HG03520 (cell line): ENCODE data around the gene HS3ST2.

Source experiments
- ATAC-seq: cut with Tn5 transposase; IDR thresholded peaks from one replicate; pipeline ENCODE4 v1.9.1; 2021; ENCODE audit warnings: mild to moderate bottlenecking, moderate library complexity; ENCODE audit not compliant: unreplicated experiment

Gene HS3ST2

GRCh38 chr16:22813948-22814710 is at the start of gene HS3ST2:
TSS of gene HS3ST2 (plus strand) at chr16:22814162. CDS start at chr16:22814611, 449 bp downstream.
- ATAC-seq, result no peak

DNA sequence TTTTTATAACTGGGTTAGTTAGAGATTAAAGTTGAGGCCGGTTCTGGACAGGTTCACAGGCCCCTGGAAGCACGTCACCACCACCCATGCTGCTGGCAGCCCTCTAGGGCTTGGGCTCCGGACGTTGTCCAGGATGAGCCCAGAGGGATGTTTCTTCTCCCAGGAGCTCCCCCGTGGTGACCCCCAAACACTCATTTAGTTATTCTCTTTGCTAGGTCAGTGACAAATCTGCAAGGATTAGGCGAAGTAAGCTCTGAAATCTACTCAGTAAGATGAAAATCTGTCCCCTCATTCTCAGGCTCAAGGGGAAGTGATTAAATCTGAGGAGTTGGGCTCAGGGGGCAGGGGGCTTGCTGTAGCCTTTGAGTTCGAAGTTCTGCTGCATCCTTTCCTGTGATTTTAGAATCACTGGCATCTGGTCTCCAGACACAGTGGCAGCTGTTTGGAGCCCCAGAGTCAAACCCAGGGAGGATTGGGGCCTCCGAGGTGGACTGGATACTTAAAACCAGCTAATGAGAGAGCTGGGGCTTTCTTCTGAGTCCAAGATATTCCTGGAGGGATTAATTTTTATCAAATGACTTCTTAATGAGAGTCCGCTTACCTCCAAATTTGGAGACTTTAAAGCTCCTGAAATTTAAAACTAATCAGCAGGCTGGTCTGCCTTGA is 49.2 kb upstream of the HS3ST2 start:
- no peak for ATAC-seq

- ATAC-seq, result no peak
These were observed 48.5 kb upstream of the HS3ST2 start for GRCh38 chr16:22765479-22765878.

DNA sequence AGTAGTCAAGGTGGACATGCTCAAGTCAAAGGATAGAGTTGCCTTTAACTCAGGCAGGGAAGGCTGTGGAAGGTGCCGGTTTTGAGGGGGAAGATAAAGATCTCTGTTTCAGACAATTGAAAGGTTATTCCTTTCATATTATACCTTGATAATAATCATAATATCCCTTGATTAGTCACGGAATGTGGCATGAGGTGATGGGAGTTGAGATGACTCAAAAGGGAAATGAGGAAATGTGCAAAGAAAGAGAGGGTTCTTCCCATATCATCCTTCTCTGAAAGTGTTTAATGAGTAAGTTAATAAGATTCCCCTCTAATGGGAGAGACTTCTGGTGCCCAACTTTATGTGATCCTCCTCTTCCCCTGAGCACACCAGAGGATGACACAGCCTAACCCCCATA is 43.1 kb upstream of the HS3ST2 start:
- ATAC-seq, result no peak

DNA sequence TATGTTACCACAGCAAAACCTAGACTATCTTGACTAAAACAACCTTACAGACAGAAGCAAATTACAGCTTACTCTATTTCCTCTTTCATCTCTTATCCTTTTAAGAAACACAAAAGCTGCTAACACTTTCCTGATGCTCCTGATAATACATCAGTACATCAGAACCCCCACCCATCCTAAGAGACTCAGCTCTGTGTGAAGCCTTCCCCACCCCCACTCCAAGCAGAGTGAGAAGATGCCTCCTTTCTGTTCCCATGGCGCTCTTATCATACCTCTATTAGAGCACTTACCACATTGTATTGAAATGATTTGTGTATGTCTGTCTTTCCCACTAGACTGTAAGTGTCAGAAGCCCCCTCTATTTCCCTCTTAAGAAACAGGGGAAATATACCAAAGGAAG is 42.4 kb upstream of the HS3ST2 start:
- no peak for ATAC-seq

- no peak for ATAC-seq
These were observed 38.6 kb upstream of the HS3ST2 start for GRCh38 chr16:22775220-22775922.

GRCh38 chr16:22781480-22781879 is 32.5 kb upstream of the HS3ST2 start:
- no peak for ATAC-seq

GRCh38 chr16:22782314-22782713 is 31.6 kb upstream of the HS3ST2 start:
- ATAC-seq, result no peak

DNA sequence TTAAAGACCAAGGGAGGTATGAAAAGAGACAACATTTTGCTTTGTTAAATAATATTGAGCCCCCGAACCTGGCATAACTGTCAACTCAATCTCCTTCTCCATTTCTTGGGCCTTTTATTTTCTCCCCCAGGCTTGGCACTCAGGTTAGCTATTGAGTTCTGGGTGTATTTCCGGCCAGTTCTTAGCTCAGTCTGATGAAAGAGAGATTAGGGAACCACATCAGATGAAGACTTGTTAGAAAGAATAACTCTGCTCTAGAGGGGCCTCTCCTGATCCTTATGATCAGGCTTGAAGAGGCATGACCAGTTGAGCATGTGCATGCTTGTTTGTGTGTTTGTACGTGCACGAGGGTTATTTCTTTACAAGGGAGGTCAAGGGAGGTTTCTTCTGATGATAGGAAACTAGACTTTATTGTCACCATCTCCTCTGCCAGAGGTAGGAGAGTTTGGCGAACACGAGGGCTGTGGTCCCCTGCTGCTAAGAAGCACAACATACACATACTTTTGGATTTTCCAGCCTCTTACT is 29.2 kb upstream of the HS3ST2 start:
- no peak for ATAC-seq

DNA sequence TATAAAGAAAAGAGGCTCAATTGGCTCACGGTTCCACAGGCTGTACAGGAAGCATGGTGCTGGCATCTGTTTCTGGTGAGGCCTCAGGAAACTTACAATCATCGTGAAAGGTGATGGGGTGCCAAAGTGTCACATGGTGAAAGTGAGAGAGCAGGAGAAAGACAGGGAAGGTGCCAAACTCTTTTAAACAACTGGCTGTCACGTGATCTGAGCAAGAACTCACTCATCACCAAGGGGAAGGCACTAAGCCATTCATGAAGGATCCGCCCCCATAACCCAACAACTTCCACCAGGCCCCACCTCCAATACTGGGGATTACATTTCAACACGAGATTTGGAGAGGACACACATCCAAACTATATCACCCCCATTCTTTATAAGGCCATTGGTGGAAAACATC is 28.4 kb upstream of the HS3ST2 start:
- no peak for ATAC-seq

DNA sequence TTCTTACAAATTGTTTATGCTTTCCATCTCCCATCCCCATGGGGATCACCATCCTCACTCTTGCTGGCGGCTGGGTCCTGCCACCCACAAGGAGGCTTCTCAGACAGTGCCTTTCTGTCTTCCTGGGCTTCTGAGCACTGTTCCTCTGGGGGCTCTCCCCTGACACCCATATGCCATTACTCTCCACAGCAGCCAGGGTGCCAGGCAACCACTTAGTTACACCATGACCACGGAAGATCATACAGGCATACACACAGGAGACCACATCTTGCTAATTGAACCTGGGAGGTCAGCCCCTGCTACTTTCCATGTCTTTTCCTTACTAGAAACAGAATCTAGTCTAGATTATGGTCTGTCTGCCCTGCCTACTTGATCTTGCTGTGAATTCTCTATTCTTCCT is 27.7 kb upstream of the HS3ST2 start:
- no peak for ATAC-seq

DNA sequence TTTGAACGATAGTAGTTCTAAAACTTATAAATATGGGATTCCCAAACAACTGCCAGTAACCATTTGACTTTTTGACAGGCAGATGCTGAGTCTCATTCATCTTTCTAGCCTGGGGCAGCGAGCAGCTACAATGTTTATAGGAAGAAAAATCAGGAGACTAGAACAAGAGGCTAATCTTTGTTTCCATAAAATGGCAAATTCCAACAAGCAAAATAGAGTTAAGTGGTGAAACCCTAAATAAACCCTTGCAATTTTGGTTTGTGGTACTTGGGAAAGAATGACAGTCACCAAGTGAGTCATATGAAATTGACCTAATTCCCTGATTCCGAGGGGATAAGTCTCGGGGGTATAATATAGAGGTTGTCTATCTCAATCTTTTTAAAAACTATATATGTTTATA is 27.3 kb upstream of the HS3ST2 start:
- no peak for ATAC-seq

DNA sequence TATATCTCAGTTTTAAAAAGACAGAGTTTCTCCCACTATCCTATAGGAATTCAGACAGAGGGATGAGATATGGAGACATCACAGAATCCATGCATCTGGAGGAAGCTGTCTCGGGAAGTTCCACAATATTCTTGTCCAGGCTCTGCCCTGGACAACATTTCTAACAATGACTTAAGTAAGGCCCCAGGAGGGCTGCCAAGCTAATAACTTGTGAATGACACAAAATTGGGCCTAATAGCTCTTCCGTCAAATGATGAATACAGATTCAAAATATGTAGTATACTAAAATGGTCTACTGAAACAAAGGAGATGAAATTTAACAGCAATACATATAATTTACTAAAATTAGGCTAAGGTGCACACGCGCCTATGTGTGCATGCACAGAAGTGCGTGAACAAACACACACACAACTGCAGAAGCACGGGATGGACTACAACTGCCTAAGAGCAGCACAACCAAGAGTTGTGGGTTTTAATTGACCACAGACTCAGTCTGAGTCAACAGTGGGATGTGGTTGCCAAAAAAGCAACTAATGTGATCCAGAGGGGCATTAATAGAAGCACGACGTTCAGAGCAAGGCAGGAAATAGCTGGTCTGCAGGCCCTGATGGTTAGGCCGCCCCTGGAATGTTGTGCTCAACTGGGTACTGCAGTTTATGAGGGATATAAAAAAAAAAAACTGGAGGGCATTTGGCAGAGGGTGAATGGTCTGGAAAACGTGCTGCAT is 26.3 kb upstream of the HS3ST2 start:
- no peak for ATAC-seq

GRCh38 chr16:22788193-22788530 is 25.8 kb upstream of the HS3ST2 start:
- ATAC-seq, result no peak

DNA sequence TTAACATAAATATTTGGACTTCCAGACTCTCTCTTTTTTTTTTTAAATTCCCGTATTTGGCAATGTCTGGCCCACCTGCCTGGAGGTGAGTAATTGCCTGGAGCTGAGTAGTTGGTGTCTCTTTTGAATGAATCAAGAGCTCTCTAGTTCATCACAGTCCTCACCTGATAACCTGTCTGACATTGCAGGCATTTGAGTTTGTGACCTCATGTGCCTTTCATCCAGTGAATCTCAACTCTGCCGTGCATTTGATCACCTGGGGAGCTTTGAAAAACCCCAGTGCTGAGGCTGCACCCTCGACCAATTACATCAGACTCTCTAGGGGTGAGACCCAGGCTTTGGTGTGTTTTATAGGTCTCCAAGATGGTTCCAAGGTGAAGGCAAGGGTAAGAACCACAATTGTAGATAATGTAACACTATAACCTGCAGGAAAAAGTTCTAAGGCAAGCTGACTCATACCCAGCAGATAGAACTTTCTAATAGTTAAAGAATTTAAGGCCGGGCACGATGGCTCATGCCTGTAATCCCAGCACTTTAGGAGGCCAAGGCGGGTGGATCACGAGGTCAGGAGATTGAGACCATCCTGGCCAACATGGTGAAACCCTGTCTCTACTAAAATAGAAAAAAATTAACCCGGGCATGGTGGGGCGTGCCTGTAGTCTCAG is 24.5 kb upstream of the HS3ST2 start:
- ATAC-seq, result no peak

GRCh38 chr16:22797551-22797950 is 16.4 kb upstream of the HS3ST2 start:
- no peak for ATAC-seq

GRCh38 chr16:22799113-22799512 is 14.8 kb upstream of the HS3ST2 start:
- no peak for ATAC-seq

DNA sequence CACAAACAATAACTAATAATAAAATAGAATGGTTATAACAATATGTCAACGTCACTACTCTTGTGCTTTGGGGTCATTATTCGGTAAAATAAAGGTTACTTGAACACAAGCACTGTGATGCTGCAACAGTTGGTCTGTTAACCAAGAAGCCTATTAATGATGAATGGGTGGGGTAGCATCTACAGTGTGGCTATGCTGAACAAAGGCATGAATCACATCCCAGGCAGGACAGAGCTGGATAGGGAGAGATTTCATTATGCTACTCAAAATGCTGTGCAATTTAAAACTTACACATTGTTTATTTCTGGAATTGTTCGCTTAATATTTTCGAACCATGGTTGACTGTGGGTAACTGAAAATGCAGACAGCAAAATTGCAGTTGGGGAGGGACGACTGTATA is 9.1 kb upstream of the HS3ST2 start:
- ATAC-seq, result no peak

DNA sequence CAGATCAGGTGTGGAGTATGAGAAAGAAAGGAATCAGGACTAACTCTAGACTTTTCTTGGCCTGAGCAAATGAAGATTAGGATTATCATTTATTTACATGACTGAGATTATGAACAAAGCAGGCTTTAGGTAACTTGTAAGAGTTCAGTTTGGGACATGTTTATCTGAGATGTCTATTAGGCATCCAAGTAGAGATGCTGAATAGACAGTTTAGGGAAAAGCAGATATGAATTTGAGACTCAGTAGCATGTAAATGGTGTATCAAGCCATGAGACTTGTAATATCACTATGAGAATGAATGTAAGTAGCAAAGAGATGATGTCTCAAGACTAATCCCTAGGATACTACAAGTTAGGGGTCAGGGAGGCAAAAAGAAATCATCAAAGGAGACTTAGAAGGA is 8.6 kb upstream of the HS3ST2 start:
- no peak for ATAC-seq

DNA sequence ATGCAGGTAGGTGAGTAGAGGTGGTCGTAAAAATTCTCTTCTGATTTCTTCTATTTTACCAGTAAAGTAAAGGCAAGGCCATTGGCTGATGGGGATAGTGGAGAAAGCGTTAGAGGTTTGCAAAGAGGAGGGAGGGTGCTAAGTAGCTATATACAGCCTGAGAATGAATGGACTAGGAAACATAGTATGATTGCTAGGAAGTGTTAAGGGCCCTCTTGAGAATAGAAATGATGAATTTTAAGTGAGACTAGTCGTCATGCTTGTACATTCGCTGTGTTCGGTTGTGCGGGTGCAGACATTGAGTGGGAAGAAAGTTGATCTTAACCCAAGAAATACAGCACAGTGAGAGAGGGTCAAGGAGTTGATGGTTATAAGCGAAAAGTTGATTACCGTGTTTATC is 7.2 kb upstream of the HS3ST2 start:
- ATAC-seq, result no peak

DNA sequence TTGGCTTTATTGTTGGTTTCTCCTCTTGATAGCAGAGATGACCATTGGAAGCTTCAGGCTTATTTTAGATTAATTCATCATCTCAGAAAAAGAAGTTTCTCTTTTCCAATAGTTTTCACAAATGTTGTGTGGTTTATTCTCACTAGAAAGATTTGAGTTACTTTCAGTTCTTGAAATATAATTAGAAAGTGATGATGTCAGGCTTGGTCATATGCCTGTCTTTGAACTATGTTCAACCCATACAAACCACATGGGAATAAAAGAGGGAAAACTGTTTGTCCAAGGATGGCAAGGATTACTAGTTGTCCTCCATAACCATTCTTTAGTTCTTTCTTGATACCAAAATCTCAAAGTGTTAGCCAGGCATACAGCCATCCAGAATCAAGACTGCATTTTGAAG is 3.7 kb upstream of the HS3ST2 start:
- no peak for ATAC-seq
